NT2/D1 (cell line): ENCODE data around the gene TNFRSF1B.
"Not testable (repeated sequence)": the region's sequence is repeated elsewhere in the genome, so short reads cannot be mapped to it uniquely, and the experiment has no call there.

Source experiments
- DNase-seq: peaks from one replicate; pipeline ENCODE4 v3.0.0-alpha.2; 2011; ENCODE audit warnings: low read depth, low spot score
- H3K27me3 ChIP-seq: 2 replicates; pipeline ENCODE4 v1.6.0; 2011; ENCODE audit warnings: mild to moderate bottlenecking; ENCODE audit not compliant: insufficient read length, insufficient read depth
- H3K36me3 ChIP-seq: 2 replicates; pipeline ENCODE4 v1.6.1; 2011; ENCODE audit warnings: mild to moderate bottlenecking, low read length, mixed read lengths; ENCODE audit not compliant: insufficient read depth, insufficient read length
- H3K4me1 ChIP-seq: 2 replicates; pipeline ENCODE4 v1.5.1; 2011; ENCODE audit not compliant: insufficient read depth, insufficient read length
- H3K4me3 ChIP-seq: 2 replicates; pipeline ENCODE4 v1.5.1; 2011; ENCODE audit warnings: low read depth; ENCODE audit not compliant: insufficient read length
- H3K9ac ChIP-seq: 2 replicates; pipeline ENCODE4 v1.6.0; 2011; ENCODE audit warnings: low read depth; ENCODE audit not compliant: insufficient read length
- H3K9me3 ChIP-seq: 2 replicates; pipeline ENCODE4 v1.5.1; 2011; ENCODE audit warnings: mild to moderate bottlenecking, low read length; ENCODE audit not compliant: insufficient read depth
- SUZ12 ChIP-seq: IDR thresholded peaks from 2 replicates; pipeline ENCODE4 v1.6.1; 2011; ENCODE audit not compliant: insufficient read length, insufficient read depth; ENCODE audit errors: extremely low read depth
- YY1 ChIP-seq: IDR thresholded peaks from 2 replicates; pipeline ENCODE4 v1.6.1; 2011; ENCODE audit not compliant: insufficient read length, insufficient read depth
- ZNF274 ChIP-seq: IDR thresholded peaks from 2 replicates; pipeline ENCODE4 v1.6.1; 2011; ENCODE audit warnings: mild to moderate bottlenecking, low read depth, low read length

The TNFRSF1B gene

GRCh38 chr1:12206792-12207424 lies 40.1 kb downstream of the TNFRSF1B start:
- Histone ChIP-seq H3K4me1 (peaks cover 15% of the 10 kb centered on the region), H3K4me3 (no peak overlapping the region), H3K27me3 (no peaks in the 10 kb centered on the region), H3K36me3 (no peaks in the 10 kb centered on the region), H3K9ac (no peak overlapping the region), H3K9me3 (no peaks in the 10 kb centered on the region)
- no peak for DNase-seq
- TF ChIP-seq YY1 (no peak), ZNF274 (no peak), SUZ12 (no peak)

GRCh38 chr1:12208271-12208670 lies 41.5 kb downstream of the TNFRSF1B start:
- no peak overlapping the region for H3K9ac ChIP-seq
- H3K4me1 ChIP-seq = peaks cover 13% of the 10 kb centered on the region
- H3K4me3 ChIP-seq = no peak overlapping the region
- TF ChIP-seq YY1 = no peak
- TF ChIP-seq SUZ12 = no peak
- no peak for TF ChIP-seq ZNF274
- H3K9me3 ChIP-seq = no peaks in the 10 kb centered on the region
- no peaks in the 10 kb centered on the region for H3K27me3 ChIP-seq
- DNase-seq = no peak
- no peaks in the 10 kb centered on the region for H3K36me3 ChIP-seq

- Histone ChIP-seq H3K9ac (no peak overlapping the region), H3K36me3 (no peaks in the 10 kb centered on the region), H3K27me3 (no peaks in the 10 kb centered on the region), H3K9me3 (no peaks in the 10 kb centered on the region), H3K4me1 (peaks cover 9% of the 10 kb centered on the region), H3K4me3 (no peak overlapping the region)
- TF ChIP-seq YY1 = no peak
- no peak for TF ChIP-seq SUZ12
- TF ChIP-seq ZNF274 = no peak
- DNase-seq = peak; percentile 67
Observed at GRCh38 chr1:12208764-12209494, 42.1 kb downstream of the TNFRSF1B start.

GRCh38 chr1:12209495-12209832 lies 42.7 kb downstream of the TNFRSF1B start:
- Histone ChIP-seq H3K9me3 (no peaks in the 10 kb centered on the region), H3K36me3 (no peaks in the 10 kb centered on the region), H3K27me3 (no peaks in the 10 kb centered on the region), H3K4me3 (no peak overlapping the region), H3K4me1 (peaks cover 9% of the 10 kb centered on the region), H3K9ac (no peak overlapping the region)
- no peak for DNase-seq
- TF ChIP-seq ZNF274 = no peak
- no peak for TF ChIP-seq SUZ12
- no peak for TF ChIP-seq YY1

GRCh38 chr1:12215118-12215961 lies 48.5 kb downstream of the TNFRSF1B start:
- H3K9me3 ChIP-seq = peaks cover 6% of the 10 kb centered on the region; the same call in 1 of the 2 replicates
- no peaks in the 10 kb centered on the region for H3K27me3 ChIP-seq
- H3K4me1 ChIP-seq = no peaks in the 10 kb centered on the region
- no peak for TF ChIP-seq YY1
- DNase-seq = no peak
- H3K36me3 ChIP-seq = no peaks in the 10 kb centered on the region
- H3K9ac ChIP-seq = no peak overlapping the region
- H3K4me3 ChIP-seq = no peak overlapping the region

- H3K4me1 ChIP-seq = peaks cover 2% of the 10 kb centered on the region
- peaks cover 15% of the 10 kb centered on the region; the same call in 1 of the 2 replicates for H3K9me3 ChIP-seq
- no peak for DNase-seq
- no peak overlapping the region for H3K4me3 ChIP-seq
- TF ChIP-seq SUZ12 (no peak), ZNF274 (no peak), YY1 (no peak)
- no peaks in the 10 kb centered on the region for H3K36me3 ChIP-seq
- no peak overlapping the region for H3K9ac ChIP-seq
- no peaks in the 10 kb centered on the region for H3K27me3 ChIP-seq
Observed at GRCh38 chr1:12219800-12220199, 53.0 kb downstream of the TNFRSF1B start.

GRCh38 chr1:12220890-12221289 lies 54.1 kb downstream of the TNFRSF1B start:
- Histone ChIP-seq H3K27me3 (no peaks in the 10 kb centered on the region), H3K4me3 (no peak overlapping the region), H3K9me3 (peaks cover 10% of the 10 kb centered on the region; the same call in 1 of the 2 replicates), H3K36me3 (no peaks in the 10 kb centered on the region), H3K4me1 (peaks cover 2% of the 10 kb centered on the region), H3K9ac (no peak overlapping the region)
- no peak for TF ChIP-seq YY1
- TF ChIP-seq SUZ12 = no peak
- no peak for TF ChIP-seq ZNF274
- DNase-seq = no peak

- not testable (repeated sequence) for H3K9me3 ChIP-seq, H3K9ac ChIP-seq, H3K4me1 ChIP-seq, H3K36me3 ChIP-seq, H3K4me3 ChIP-seq, H3K27me3 ChIP-seq, DNase-seq
Observed at GRCh38 chr1:12222700-12223099, 55.9 kb downstream of the TNFRSF1B start.

GRCh38 chr1:12224092-12224491 lies 57.3 kb downstream of the TNFRSF1B start:
- not testable (repeated sequence) for DNase-seq, H3K4me3 ChIP-seq, H3K9ac ChIP-seq, H3K9me3 ChIP-seq, H3K27me3 ChIP-seq, H3K4me1 ChIP-seq, H3K36me3 ChIP-seq
